K562 (cell line): ENCODE results near the gene ELMOD2. TPM values are rescaled to one million over a fixed set of nuclear protein-coding genes. Genes with fewer than 3 reads are reported as not detected.
A peak's percentile ranks its signal among the peaks of the same experiment; 100 is the strongest.

Experiments
- E2F5 ChIP-seq: sonication (generic); formaldehyde crosslinking; IDR thresholded peaks from 2 replicates; pipeline ENCODE4 v1.8.0; 2022; ENCODE audit warnings: mild to moderate bottlenecking, missing genetic modification reagents
- ELK1 ChIP-seq: sonication (generic); formaldehyde crosslinking; IDR thresholded peaks from 2 replicates; pipeline ENCODE4 v1.8.1; 2022; ENCODE audit warnings: missing genetic modification reagents
- FOXA1 ChIP-seq: fragments of 450-650 bp; IDR thresholded peaks from 2 replicates; pipeline ENCODE4 v1.6.1; 2016; ENCODE audit warnings: mild to moderate bottlenecking, borderline replicate concordance
- LCOR ChIP-seq: sonication (generic); formaldehyde crosslinking; IDR thresholded peaks from 2 replicates; pipeline ENCODE4 v1.8.0; 2022; ENCODE audit warnings: mild to moderate bottlenecking, missing genetic modification reagents
- MIER1 ChIP-seq: fragments of 450-650 bp; IDR thresholded peaks from 2 replicates; pipeline ENCODE4 v1.6.1; 2016; ENCODE audit warnings: antibody characterized with exemption, mild to moderate bottlenecking, low read depth
- MYNN ChIP-seq, 2 experiments: sonication (generic); formaldehyde crosslinking in 1 of 2; IDR thresholded peaks; 2 replicates each; pipeline versions ENCODE4 v1.5.0 to v1.6.1; 2016 to 2020; ENCODE audit warnings: antibody characterized with exemption in 1 of 2, missing genetic modification reagents in 1 of 2
- NFE2L1 ChIP-seq: fragments of 450-650 bp; IDR thresholded peaks from 2 replicates; pipeline ENCODE4 v1.6.1; 2016; ENCODE audit warnings: missing genetic modification characterization, low read depth, mild to moderate bottlenecking, missing compliant biosample characterization, moderate library complexity, borderline replicate concordance
- NRF1 ChIP-seq, 2 experiments: fragments of 450-650 bp; IDR thresholded peaks in 1 of 2; conservative IDR thresholded peaks in 1 of 2; 2 replicates each; pipeline ENCODE4 v1.6.1; 2014; ENCODE audit warnings: mild to moderate bottlenecking in 2 of 2
- POLR3A ChIP-seq: IDR thresholded peaks from 2 replicates; pipeline ENCODE4 v1.6.1; 2011; ENCODE audit warnings: borderline replicate concordance, mild to moderate bottlenecking, moderate library complexity; ENCODE audit not compliant: insufficient read length, insufficient read depth; ENCODE audit errors: extremely low read depth
- RBM17 ChIP-seq: fragments of 200-400 bp; formaldehyde crosslinking; IDR thresholded peaks from 2 replicates; pipeline ENCODE4 v1.6.1; 2017; ENCODE audit warnings: low read depth, mild to moderate bottlenecking, low read length, borderline replicate concordance
- TRIM25 ChIP-seq: fragments of 450-650 bp; IDR thresholded peaks from 2 replicates; pipeline ENCODE4 v1.7.0; 2016; ENCODE audit warnings: borderline replicate concordance
- ZKSCAN3 ChIP-seq: fragments of 250-450 bp; sonication (Bioruptor Pico); IDR thresholded peaks from 2 replicates; pipeline ENCODE4 v1.4.0; 2020
- ZNF134 ChIP-seq: fragments of 250-450 bp; sonication (Bioruptor Pico); conservative IDR thresholded peaks from 2 replicates; pipeline ENCODE4 v1.4.0; 2020
- ZNF184 ChIP-seq: sonication (generic); formaldehyde crosslinking; IDR thresholded peaks from 2 replicates; pipeline ENCODE4 v1.5.0; 2020; ENCODE audit warnings: missing genetic modification reagents
- polyA plus RNA-seq, 8 experiments: library from polyadenylated mRNA; depleted of rRNA in 4 of 8; stranded (reverse) in 5 of 8; unstranded in 3 of 8; fragments of >200 nt; fragmentation: Nextera tagmentation in 2 of 8; fragmentation: Illumina TruSeq in 1 of 8; extraction: Ambion mirVana in 2 of 8; extraction: Trizol in 1 of 8; gene quantifications; 2 replicates each; pipeline versions ENCODE4 v1.2.1 to v1.2.3, GENCODE V29; 2011 to 2014; ENCODE audit warnings: inconsistent platforms in 1 of 8, missing spikeins in 1 of 8
- total RNA-seq, 7 experiments: library from RNA; depleted of rRNA in 6 of 7; stranded (reverse); fragments of >200 nt in 6 of 7; fragmentation: Illumina TruSeq in 2 of 7; extraction: Trizol in 2 of 7; gene quantifications; 2 replicates each; pipeline versions ENCODE4 v1.2.1 to v1.2.3, GENCODE V29; 2011 to 2021; ENCODE audit warnings: low replicate concordance in 1 of 7

Gene ELMOD2
- total and polyA plus RNA-seq, 9 of the 15 experiments (the other 6 are each of a cell fraction or from before 2014, with no cell fraction given) = 11.0 to 23.3 (median 14.3) TPM

- no peak for TF ChIP-seq E2F5
- TF ChIP-seq RBM17 = no peak
- TF ChIP-seq POLR3A = no peak
- no peak for TF ChIP-seq MIER1
- TF ChIP-seq ZNF184 (CRISPR knock-in tag) = no peak
- no peak for TF ChIP-seq ELK1 (CRISPR knock-in tag)
- no peak for TF ChIP-seq MYNN (IDR thresholded peaks at IDR 0.05)
- no peak for TF ChIP-seq MYNN (CRISPR knock-in tag; IDR thresholded peaks at IDR 0.05)
- TF ChIP-seq ZNF134 (CRISPR knock-in tag) = no peak
- TF ChIP-seq ZKSCAN3 = no peak
- TF ChIP-seq NFE2L1 (tag) = no peak
- TF ChIP-seq TRIM25 = no peak
- TF ChIP-seq FOXA1 = no peak
- peak; percentile 78 to 81 for TF ChIP-seq NRF1 (conservative IDR thresholded peaks at IDR 0.05 in 1 of 2, IDR thresholded peaks at IDR 0.05 in 1 of 2)
- peak; percentile 53; the same call in 1 of the 2 replicates for TF ChIP-seq LCOR
Measured at GRCh38 chr4:140523857-140524742, at the start of gene ELMOD2 (continued).
